ENCODE data around the gene SERPINA4.
"Not testable (repeated sequence)": the region's sequence is repeated elsewhere in the genome, so short reads cannot be mapped to it uniquely, and the experiment has no call there.

The SERPINA4 gene

GRCh38 chr14:94569381-94570001 lies 8.2 kb downstream of the SERPINA4 start:
- no peak for DNase-seq (ENCODE audit: low read depth in 2 of 2)

GRCh38 chr14:94570002-94570400 lies 8.8 kb downstream of the SERPINA4 start:
- DNase-seq (ENCODE audit: low read depth in 2 of 2), result no peak

GRCh38 chr14:94570440-94570839 lies 9.2 kb downstream of the SERPINA4 start:
- no peak for DNase-seq (ENCODE audit: low read depth in 2 of 2)

GRCh38 chr14:94571395-94571794 lies 10.2 kb downstream of the SERPINA4 start:
- no peak for DNase-seq (ENCODE audit: low read depth in 2 of 2)

- DNase-seq (ENCODE audit: low read depth in 2 of 2), result no peak
Observed at GRCh38 chr14:94571950-94572349, 10.7 kb downstream of the SERPINA4 start.

GRCh38 chr14:94572637-94573303 lies 11.5 kb downstream of the SERPINA4 start:
- DNase-seq (ENCODE audit: low read depth in 2 of 2), result no peak

- DNase-seq (ENCODE audit: low read depth in 2 of 2), result no peak
Observed at GRCh38 chr14:94573475-94574277, 12.4 kb downstream of the SERPINA4 start.

- DNase-seq (ENCODE audit: low read depth in 2 of 2), result no peak
Observed at GRCh38 chr14:94574336-94574735, 13.1 kb downstream of the SERPINA4 start.

- no peak for DNase-seq (ENCODE audit: low read depth in 2 of 2)
Observed at GRCh38 chr14:94575730-94576585, 14.7 kb downstream of the SERPINA4 start.

- not testable (repeated sequence) for DNase-seq (ENCODE audit: low read depth in 2 of 2)
Observed at GRCh38 chr14:94577472-94577871, 16.2 kb downstream of the SERPINA4 start.

- no peak for DNase-seq (ENCODE audit: low read depth in 2 of 2)
Observed at GRCh38 chr14:94578712-94579111, 17.5 kb downstream of the SERPINA4 start.

GRCh38 chr14:94581127-94581999 lies 20.1 kb downstream of the SERPINA4 start, which contains the start of gene SERPINA5:
TSS of gene SERPINA5 (plus strand) at chr14:94581426. CDS start at chr14:94587363, 5,937 bp downstream.
- DNase-seq (ENCODE audit: low read depth in 2 of 2), result no peak

GRCh38 chr14:94582199-94582750 lies 21.0 kb downstream of the SERPINA4 start:
- DNase-seq (ENCODE audit: low read depth in 2 of 2), result no peak

- DNase-seq (ENCODE audit: low read depth in 2 of 2), result no peak
Observed at GRCh38 chr14:94582851-94583250, 21.6 kb downstream of the SERPINA4 start.

GRCh38 chr14:94583557-94583956 lies 22.3 kb downstream of the SERPINA4 start:
- no peak for DNase-seq (ENCODE audit: low read depth in 2 of 2)

- DNase-seq (ENCODE audit: low read depth in 2 of 2), result no peak
Observed at GRCh38 chr14:94584591-94585280, 23.5 kb downstream of the SERPINA4 start.

- DNase-seq (ENCODE audit: low read depth in 2 of 2), result no peak
Observed at GRCh38 chr14:94586635-94587034, 25.4 kb downstream of the SERPINA4 start.

- no peak for DNase-seq (ENCODE audit: low read depth in 2 of 2)
Observed at GRCh38 chr14:94588311-94588710, 27.1 kb downstream of the SERPINA4 start.

GRCh38 chr14:94591073-94591472 lies 29.8 kb downstream of the SERPINA4 start:
- DNase-seq (ENCODE audit: low read depth in 2 of 2), result no peak

GRCh38 chr14:94591871-94592270 lies 30.6 kb downstream of the SERPINA4 start:
- no peak for DNase-seq (ENCODE audit: low read depth in 2 of 2)
